Nephron (organoid): Measurements from ENCODE around the gene ARID1B.
A peak's percentile ranks its signal among the peaks of the same experiment; 100 is the strongest.

Experiments used
- H3K27ac Mint-ChIP-seq, 3 experiments: 2 replicates each; pipeline ENCODE4 v1.8.0; 2020; ENCODE audit warnings: mixed read lengths in 3 of 3, mild to moderate bottlenecking in 2 of 3, moderate library complexity in 1 of 3
- H3K27me3 Mint-ChIP-seq: 2 replicates; pipeline ENCODE4 v1.8.0; 2021; ENCODE audit warnings: low read depth, mild to moderate bottlenecking, moderate library complexity, mixed read lengths
- H3K36me3 Mint-ChIP-seq: 2 replicates; pipeline ENCODE4 v1.8.0; 2020; ENCODE audit warnings: low read depth, mixed read lengths
- H3K4me1 Mint-ChIP-seq: 2 replicates; pipeline ENCODE4 v1.8.0; 2020; ENCODE audit warnings: mixed read lengths
- H3K4me3 Mint-ChIP-seq, 3 experiments: 2 replicates each; pipeline ENCODE4 v1.8.0; 2020; ENCODE audit warnings: mild to moderate bottlenecking in 3 of 3, mixed read lengths in 3 of 3, moderate library complexity in 2 of 3
- H3K9me3 Mint-ChIP-seq: 2 replicates; pipeline ENCODE4 v1.8.0; 2020; ENCODE audit warnings: mixed read lengths
- CTCF ChIP-seq, 3 experiments: fragments of 200-600 bp; sonication (generic); IDR thresholded peaks; one replicate each; pipeline ENCODE4 v1.5.0; 2021; ENCODE audit warnings: antibody characterized with exemption in 3 of 3; ENCODE audit not compliant: unreplicated experiment in 3 of 3

ARID1B gene

DNA sequence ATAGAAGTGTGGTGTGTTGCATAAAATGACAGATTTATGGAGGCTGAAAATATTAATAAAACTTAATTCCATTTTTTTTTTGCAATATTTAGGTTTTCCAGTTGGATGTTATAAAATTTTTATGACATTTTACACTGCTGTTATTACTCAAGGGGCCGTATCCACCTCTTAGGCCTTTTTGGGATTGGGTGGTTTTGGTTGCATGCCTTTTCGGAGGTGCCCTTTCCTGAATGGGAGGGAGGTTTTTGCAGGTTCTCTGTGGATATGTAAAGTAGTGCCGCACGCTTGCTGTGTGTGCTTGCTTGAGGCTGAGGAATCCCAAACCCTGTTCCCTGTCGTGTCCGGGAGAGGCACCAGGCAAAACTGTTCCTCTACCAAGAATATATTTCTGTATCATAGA is 6.8 kb downstream of the ARID1B start:
- Mint-ChIP-seq H3K4me3 (peak overlapping the region in 2 of 3 experiments; percentile 60 to 66), H3K9me3 (no peaks in the 10 kb centered on the region), H3K4me1 (peaks cover 63% of the 10 kb centered on the region), H3K36me3 (peaks cover 9% of the 10 kb centered on the region), H3K27me3 (no peaks in the 10 kb centered on the region), H3K27ac (no peak overlapping the region)
- no peak for TF ChIP-seq CTCF (IDR thresholded peaks at IDR 0.05; ENCODE audit: unreplicated experiment in 3 of 3)

DNA sequence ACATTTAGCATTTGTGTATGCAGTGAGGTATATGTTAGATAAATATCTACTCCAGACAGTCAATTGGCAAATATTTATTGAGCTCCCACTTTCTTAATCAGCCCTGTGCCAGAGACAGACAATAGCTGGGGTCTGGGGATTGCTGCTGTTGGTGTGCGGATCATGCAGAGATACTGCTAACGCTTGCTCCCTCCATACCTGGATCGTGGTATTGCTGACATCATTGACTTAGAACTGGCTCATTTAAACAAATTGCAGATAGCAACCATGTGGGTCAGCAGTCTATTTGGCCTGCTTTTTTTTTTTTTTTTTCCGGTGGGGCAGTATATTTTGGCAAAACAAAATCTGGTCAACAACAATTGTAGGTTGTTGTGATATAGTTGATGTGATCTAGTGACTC is 9.5 kb downstream of the ARID1B start:
- Mint-ChIP-seq H3K4me1 (peaks cover 77% of the 10 kb centered on the region), H3K4me3 (no peak overlapping the region), H3K27me3 (no peaks in the 10 kb centered on the region), H3K9me3 (no peaks in the 10 kb centered on the region), H3K27ac (no peak overlapping the region), H3K36me3 (peaks cover 9% of the 10 kb centered on the region)
- TF ChIP-seq CTCF (IDR thresholded peaks at IDR 0.05; ENCODE audit: unreplicated experiment in 3 of 3): no peak

GRCh38 chr6:156787569-156788492 is 10.7 kb downstream of the ARID1B start:
- Mint-ChIP-seq H3K27ac (no peak overlapping the region), H3K4me1 (peaks cover 77% of the 10 kb centered on the region), H3K9me3 (no peaks in the 10 kb centered on the region), H3K27me3 (no peaks in the 10 kb centered on the region), H3K36me3 (peaks cover 9% of the 10 kb centered on the region), H3K4me3 (no peak overlapping the region)
- TF ChIP-seq CTCF (IDR thresholded peaks at IDR 0.05; ENCODE audit: unreplicated experiment in 3 of 3): no peak

DNA sequence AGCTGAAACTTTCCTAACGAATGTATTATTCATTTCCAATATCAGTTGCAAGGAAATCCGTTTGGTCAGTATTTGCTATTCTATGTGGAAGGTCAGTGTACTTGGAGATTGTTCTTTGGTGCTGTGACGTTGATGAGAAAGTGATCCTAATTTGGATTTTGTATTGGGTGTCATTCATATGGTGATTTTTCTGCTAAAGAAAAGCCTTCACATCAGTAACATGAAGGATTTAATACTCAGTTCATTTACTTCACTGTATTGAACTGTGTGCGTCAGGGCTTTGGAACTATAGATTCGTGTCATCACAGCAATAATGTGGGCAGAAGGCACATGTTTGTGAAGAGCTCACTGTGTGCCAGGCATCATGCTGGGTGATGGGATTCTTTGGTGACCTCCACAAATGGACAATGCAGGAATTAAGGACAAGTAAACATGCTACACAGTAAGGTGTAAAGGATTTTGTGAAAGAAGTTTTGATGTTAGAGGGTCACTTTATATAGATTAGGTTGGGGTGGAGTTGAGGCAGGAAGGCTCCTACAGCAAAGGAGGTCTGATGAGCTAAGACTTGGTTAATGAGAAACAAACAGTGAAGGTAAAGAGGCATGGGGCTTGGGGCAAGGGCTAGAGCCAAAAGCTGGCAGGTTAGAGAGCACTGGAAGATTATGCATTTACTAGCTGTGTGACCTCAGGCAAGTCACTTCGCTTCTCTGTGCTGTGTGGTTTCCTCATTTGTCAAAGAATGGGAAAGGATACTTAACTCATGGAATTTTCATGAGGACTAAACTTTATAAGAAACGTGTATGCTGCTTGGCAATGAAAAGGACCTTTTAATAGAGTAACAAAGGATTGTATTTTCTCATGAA is 12.1 kb downstream of the ARID1B start:
- Mint-ChIP-seq H3K36me3 (peaks cover 9% of the 10 kb centered on the region), H3K4me3 (no peak overlapping the region), H3K27ac (peak overlapping the region in 1 of 3 experiments; percentile 9), H3K4me1 (peaks cover 65% of the 10 kb centered on the region), H3K9me3 (no peaks in the 10 kb centered on the region), H3K27me3 (no peaks in the 10 kb centered on the region)
- TF ChIP-seq CTCF (IDR thresholded peaks at IDR 0.05; ENCODE audit: unreplicated experiment in 3 of 3): no peak

DNA sequence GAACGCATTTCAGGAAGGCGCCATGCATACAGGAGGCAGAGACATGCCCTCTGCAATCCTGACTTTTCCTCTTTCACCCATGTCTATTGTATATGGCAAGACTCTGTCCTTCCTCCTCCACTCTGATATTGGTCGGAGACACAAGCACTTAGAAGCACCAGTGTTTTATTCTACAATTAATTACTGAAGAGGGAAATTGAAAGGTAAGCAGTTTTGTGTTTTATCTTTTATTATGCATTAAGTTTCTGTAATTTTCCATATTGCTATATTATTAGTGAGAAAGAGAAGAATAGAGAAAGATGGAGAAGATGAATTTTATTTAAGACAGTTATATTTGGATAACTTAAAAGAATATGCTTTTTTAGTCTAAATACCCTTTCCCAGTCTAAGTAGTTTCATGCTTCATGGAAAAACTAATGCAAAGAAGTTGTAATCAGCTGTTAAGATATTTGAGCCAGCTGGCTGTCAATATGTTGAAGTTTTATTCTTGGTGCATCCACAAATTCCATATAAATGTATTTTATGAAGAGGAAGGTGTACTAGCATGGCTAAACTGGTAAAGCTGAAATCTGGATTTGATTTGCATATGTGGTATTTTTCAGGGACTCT is 13.6 kb downstream of the ARID1B start:
- Mint-ChIP-seq H3K9me3 (no peaks in the 10 kb centered on the region), H3K36me3 (peaks cover 4% of the 10 kb centered on the region), H3K4me1 (peaks cover 72% of the 10 kb centered on the region), H3K4me3 (no peak overlapping the region), H3K27me3 (no peaks in the 10 kb centered on the region), H3K27ac (peak overlapping the region in 2 of 3 experiments; percentile 14 to 51)
- TF ChIP-seq CTCF (IDR thresholded peaks at IDR 0.05; ENCODE audit: unreplicated experiment in 3 of 3): no peak
